Chondrocyte (in vitro differentiated cells): ENCODE data around the gene CES2. TPM values are rescaled to one million over a fixed set of nuclear protein-coding genes. Genes with fewer than 3 reads are reported as not detected.
"Not testable (repeated sequence)": the region's sequence is repeated elsewhere in the genome, so short reads cannot be mapped to it uniquely, and the experiment has no call there.

Experiments used
- DNase-seq: peaks from one replicate; pipeline ENCODE4 v3.0.0; 2021; ENCODE audit warnings: mixed read lengths, low spot score
- H3K27ac Mint-ChIP-seq: one replicate; pipeline ENCODE4 v1.8.0; 2021; ENCODE audit warnings: mild to moderate bottlenecking, moderate library complexity, mixed read lengths; ENCODE audit not compliant: unreplicated experiment
- H3K27me3 Mint-ChIP-seq: 2 replicates; pipeline ENCODE4 v1.8.0; 2021; ENCODE audit warnings: low read depth, mixed read lengths
- H3K36me3 Mint-ChIP-seq: 2 replicates; pipeline ENCODE4 v1.8.0; 2021; ENCODE audit warnings: low read depth, mixed read lengths
- H3K4me1 Mint-ChIP-seq: 2 replicates; pipeline ENCODE4 v1.8.0; 2021; ENCODE audit warnings: low read depth, mild to moderate bottlenecking, mixed read lengths
- H3K4me3 Mint-ChIP-seq: one replicate; pipeline ENCODE4 v1.8.0; 2021; ENCODE audit warnings: mild to moderate bottlenecking, moderate library complexity, mixed read lengths; ENCODE audit not compliant: unreplicated experiment
- H3K9me3 Mint-ChIP-seq: 2 replicates; pipeline ENCODE4 v1.8.0; 2021; ENCODE audit warnings: low read depth, mixed read lengths
- CTCF ChIP-seq: fragments of 200-600 bp; sonication (generic); IDR thresholded peaks from 2 replicates; pipeline ENCODE4 v1.5.0; 2021; ENCODE audit warnings: antibody characterized with exemption, mild to moderate bottlenecking, moderate library complexity
- total RNA-seq: library from RNA; stranded (reverse); gene quantifications from 3 replicates; pipeline ENCODE4 v1.2.1, GENCODE V29; 2021

CES2 gene
- total RNA-seq, 1 donor from 2014 or later = 26.0 TPM

GRCh38 chr16:66952430-66953110, 17.3 kb downstream of the CES2 start:
- H3K27ac Mint-ChIP-seq = no peak overlapping the region
- no peaks in the 10 kb centered on the region for H3K36me3 Mint-ChIP-seq
- DNase-seq = no peak
- peaks cover 8% of the 10 kb centered on the region for H3K9me3 Mint-ChIP-seq
- H3K4me3 Mint-ChIP-seq = no peak overlapping the region
- TF ChIP-seq CTCF = no peak
- H3K27me3 Mint-ChIP-seq = peaks cover 3% of the 10 kb centered on the region
- H3K4me1 Mint-ChIP-seq = no peaks in the 10 kb centered on the region

GRCh38 chr16:66953462-66954096, 18.3 kb downstream of the CES2 start:
- H3K27ac Mint-ChIP-seq = no peak overlapping the region
- no peak overlapping the region for H3K4me3 Mint-ChIP-seq
- H3K36me3 Mint-ChIP-seq = no peaks in the 10 kb centered on the region
- H3K4me1 Mint-ChIP-seq = no peaks in the 10 kb centered on the region
- H3K9me3 Mint-ChIP-seq = peaks cover 8% of the 10 kb centered on the region
- no peak for DNase-seq
- no peak for TF ChIP-seq CTCF
- H3K27me3 Mint-ChIP-seq = peaks cover 13% of the 10 kb centered on the region

GRCh38 chr16:66954097-66954659, 18.9 kb downstream of the CES2 start:
- Mint-ChIP-seq H3K36me3 (no peaks in the 10 kb centered on the region), H3K4me3 (no peak overlapping the region), H3K27me3 (peaks cover 19% of the 10 kb centered on the region), H3K4me1 (no peaks in the 10 kb centered on the region), H3K9me3 (peaks cover 8% of the 10 kb centered on the region), H3K27ac (no peak overlapping the region)
- DNase-seq = no peak
- TF ChIP-seq CTCF = peak; percentile 91

DNA sequence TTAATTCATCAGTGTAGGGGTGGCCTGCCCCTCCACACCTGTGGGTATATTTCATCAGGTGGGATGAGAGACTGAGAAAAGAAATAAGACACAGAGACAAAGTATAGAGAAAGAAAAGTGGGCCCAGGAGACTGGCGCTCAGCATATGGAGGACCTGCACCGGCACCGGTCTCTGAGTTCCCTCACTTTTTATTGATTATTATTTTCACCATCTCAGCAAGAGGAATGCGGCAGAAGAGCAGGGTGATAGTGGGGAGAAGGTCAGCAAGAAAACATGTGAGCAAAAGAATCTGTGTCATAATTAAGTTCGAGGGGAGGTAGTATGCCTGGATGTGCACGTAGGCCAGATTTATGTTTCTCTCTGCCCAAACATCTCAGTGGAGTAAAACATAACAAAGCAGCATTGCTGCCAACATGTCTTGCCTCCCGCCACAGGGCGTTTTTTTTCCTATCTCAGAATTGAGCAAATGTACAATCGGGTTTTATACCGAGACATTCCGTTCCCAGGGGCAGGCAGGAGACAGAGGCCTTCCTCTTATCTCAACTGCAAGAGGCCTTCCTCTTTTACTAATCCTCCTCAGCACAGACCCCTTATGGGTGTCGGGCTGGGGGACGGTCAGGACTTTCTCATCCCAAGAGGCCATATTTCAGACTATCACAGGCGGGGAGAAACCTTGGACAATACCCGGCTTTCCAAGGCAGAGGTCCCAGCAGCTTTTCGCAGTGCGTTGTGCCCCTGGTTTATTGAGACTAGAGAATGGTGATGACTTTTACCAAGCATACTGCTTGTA, 20.2 kb downstream of the CES2 start:
- not testable (repeated sequence) for DNase-seq, H3K27ac Mint-ChIP-seq, H3K4me3 Mint-ChIP-seq, H3K9me3 Mint-ChIP-seq, H3K4me1 Mint-ChIP-seq, H3K36me3 Mint-ChIP-seq
- H3K27me3 Mint-ChIP-seq = peaks cover 20% of the 10 kb centered on the region

DNA sequence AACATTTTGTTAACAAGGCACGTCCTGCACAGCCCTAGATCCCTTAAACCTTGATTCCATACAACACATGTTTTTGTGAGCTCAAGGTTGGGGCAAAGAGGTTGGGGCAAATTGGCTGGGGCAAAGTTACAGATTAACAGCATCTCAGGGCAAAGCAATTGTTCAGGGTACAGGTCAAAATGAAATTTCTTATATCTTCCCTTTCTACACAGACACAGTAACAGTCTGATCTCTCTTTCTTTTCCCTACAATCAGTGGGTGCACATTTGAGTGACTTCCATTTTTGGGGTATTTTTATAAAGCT, 20.8 kb downstream of the CES2 start:
- not testable (repeated sequence) for DNase-seq, H3K36me3 Mint-ChIP-seq, H3K4me3 Mint-ChIP-seq, H3K4me1 Mint-ChIP-seq, H3K9me3 Mint-ChIP-seq, H3K27ac Mint-ChIP-seq
- peaks cover 20% of the 10 kb centered on the region for H3K27me3 Mint-ChIP-seq
